ENCODE results near the gene PKHD1. TPM values are rescaled to one million over a fixed set of nuclear protein-coding genes. Genes with fewer than 3 reads are reported as not detected.

Gene PKHD1
- total RNA-seq, 1 donor from 2014 or later, result not detected

DNA sequence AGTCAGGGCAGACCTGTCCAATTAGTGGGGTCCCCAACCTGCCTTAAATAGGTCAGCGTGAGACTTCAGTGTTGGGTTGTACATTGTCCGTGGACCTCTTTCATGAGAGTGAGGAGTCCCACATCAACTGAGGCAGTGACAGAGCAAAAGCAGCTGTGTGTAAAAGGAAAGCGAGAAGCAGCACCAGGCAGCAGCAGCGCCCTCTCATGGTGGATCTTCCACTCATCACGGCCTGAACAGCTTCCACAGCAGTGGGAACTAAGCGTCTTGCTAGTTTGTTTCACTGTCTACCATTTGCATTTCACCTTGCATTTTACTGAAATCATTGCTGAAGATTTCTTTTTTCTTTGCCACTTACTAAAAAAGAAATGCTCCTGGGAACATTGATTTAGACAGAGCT, 333.8 kb downstream of the PKHD1 start:
- no peak overlapping the region for H3K27ac Mint-ChIP-seq

DNA sequence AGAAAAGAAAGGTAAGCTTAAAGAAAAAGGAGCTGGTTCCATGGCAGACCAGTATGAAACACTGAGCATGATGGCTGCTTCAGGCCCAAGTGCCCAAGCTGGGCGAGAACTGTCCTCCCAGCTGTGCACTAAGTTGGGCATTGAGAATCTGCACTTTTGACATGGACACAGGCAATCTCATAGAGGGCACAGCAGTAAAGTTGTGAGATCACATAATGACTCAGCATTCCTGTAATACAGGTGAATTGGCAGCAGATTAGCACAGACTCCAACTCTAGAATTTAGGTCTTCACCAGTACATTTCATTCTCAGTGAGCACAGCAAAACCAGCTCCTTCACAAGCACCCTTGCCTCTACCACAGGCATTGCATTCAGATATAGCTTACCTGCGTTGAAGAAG, 343.4 kb downstream of the PKHD1 start:
- Mint-ChIP-seq H3K4me3 (ENCODE audit: low read depth) (no peak overlapping the region), H3K9me3 (no peaks in the 10 kb centered on the region), H3K36me3 (ENCODE audit: low read depth) (no peaks in the 10 kb centered on the region), H3K27ac (no peak overlapping the region), H3K4me1 (ENCODE audit: low read depth) (no peaks in the 10 kb centered on the region), H3K27me3 (ENCODE audit: low read depth) (no peaks in the 10 kb centered on the region)
- intact Hi-C loops (cut with micrococcal nuclease), result no loop called here
- DNase-seq (ENCODE audit: low spot score), result no peak

More for the DNA sequence above, 333.8 kb downstream of the PKHD1 start:
- Mint-ChIP-seq H3K4me3 (ENCODE audit: low read depth) (no peak overlapping the region), H3K27me3 (ENCODE audit: low read depth) (no peaks in the 10 kb centered on the region), H3K9me3 (no peaks in the 10 kb centered on the region), H3K4me1 (ENCODE audit: low read depth) (no peaks in the 10 kb centered on the region), H3K36me3 (ENCODE audit: low read depth) (no peaks in the 10 kb centered on the region)
- intact Hi-C loops (cut with micrococcal nuclease), result loop anchor here (5.0 kb wide), 1 partner anchor 936 kb away; the partner anchor contains the start of gene TFAP2B
- DNase-seq (ENCODE audit: low spot score), result no peak

DNA sequence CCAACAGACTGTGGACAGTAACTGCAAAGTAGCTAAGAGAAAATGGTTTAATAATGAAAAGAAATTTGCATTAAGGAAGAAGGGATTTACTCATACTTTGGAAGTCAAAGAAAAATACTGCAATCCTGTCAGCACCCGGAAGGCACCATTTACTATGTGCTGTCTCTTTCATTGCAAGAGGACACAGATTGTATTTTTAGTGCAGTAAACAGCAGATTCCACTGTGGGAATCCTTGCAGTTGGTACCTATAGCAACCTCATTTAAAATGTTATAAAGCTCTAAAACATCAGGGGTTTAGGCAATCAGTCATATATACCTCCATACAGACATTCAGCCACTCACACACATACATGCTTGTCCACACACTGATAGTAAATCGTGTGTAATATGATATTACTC, 346.8 kb downstream of the PKHD1 start:
- H3K27me3 Mint-ChIP-seq (ENCODE audit: low read depth), result no peaks in the 10 kb centered on the region
- intact Hi-C loops (cut with micrococcal nuclease), result no loop called here
- no peaks in the 10 kb centered on the region for H3K9me3 Mint-ChIP-seq
- no peak for DNase-seq (ENCODE audit: low spot score)
- no peaks in the 10 kb centered on the region for H3K36me3 Mint-ChIP-seq (ENCODE audit: low read depth)
- H3K4me1 Mint-ChIP-seq (ENCODE audit: low read depth), result no peaks in the 10 kb centered on the region
- no peak overlapping the region for H3K4me3 Mint-ChIP-seq (ENCODE audit: low read depth)
- no peak overlapping the region for H3K27ac Mint-ChIP-seq

DNA sequence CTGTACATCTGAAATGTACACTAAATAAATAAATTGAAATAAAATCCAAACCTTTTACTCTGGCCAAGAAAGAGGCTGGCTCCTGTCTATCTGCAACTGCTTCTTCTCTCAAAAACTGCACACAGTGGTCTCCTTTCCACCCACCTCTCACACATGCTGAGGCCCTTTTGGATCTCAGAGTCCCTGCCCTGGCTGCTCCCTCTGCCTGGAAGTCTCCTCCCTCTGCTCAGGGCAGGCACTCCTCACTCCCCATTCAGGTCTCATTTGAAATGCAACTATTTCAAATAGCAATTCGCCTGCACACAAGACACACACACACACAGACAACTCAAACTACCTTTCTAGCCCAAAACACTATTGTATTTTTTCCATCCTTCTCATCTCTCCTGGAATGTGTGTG, 348.8 kb downstream of the PKHD1 start:
- no peaks in the 10 kb centered on the region for H3K27me3 Mint-ChIP-seq (ENCODE audit: low read depth)
- H3K36me3 Mint-ChIP-seq (ENCODE audit: low read depth), result no peaks in the 10 kb centered on the region
- H3K27ac Mint-ChIP-seq, result no peak overlapping the region
- no peak for DNase-seq (ENCODE audit: low spot score)
- no peaks in the 10 kb centered on the region for H3K9me3 Mint-ChIP-seq
- no peak overlapping the region for H3K4me3 Mint-ChIP-seq (ENCODE audit: low read depth)
- H3K4me1 Mint-ChIP-seq (ENCODE audit: low read depth), result no peaks in the 10 kb centered on the region
- intact Hi-C loops (cut with micrococcal nuclease), result no loop called here

DNA sequence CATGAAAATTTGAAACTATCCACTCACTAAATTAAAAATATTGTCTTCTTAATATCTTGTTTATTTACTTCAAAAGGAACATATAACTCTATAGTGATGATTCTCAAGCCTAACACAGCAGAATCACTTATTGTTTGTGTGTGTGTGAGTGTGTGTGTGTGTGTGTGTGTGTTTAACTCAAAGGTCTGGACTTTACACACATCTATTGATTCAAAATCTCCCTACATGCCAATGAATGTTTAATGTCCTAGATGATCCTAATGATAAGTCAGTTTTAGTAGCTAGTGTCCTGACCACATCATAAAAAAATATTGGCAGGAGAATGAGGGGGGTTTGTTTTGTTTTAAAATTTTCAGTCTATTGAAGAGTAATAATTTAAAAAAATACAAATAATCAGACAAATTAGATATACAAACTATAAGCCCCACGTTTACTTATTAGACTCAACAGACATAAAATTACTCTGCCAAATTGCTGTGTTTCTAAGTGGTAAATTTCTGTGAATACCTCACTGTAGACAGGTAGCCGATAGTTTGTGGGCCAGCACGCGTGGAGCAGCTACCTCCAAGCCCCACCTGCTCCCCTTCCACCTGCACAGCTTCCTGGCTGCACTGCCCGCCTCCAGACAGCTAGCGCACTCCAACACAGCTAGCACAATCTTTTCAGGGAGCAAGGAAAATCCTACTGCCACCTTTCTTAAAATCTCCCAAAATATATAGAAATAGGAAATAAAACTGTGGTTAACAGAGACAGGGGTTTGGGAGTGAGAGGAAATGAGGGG, 349.6 kb downstream of the PKHD1 start:
- no peaks in the 10 kb centered on the region for H3K36me3 Mint-ChIP-seq (ENCODE audit: low read depth)
- H3K9me3 Mint-ChIP-seq, result no peaks in the 10 kb centered on the region
- intact Hi-C loops (cut with micrococcal nuclease), result no loop called here
- no peak overlapping the region for H3K27ac Mint-ChIP-seq
- no peaks in the 10 kb centered on the region for H3K27me3 Mint-ChIP-seq (ENCODE audit: low read depth)
- no peak overlapping the region for H3K4me3 Mint-ChIP-seq (ENCODE audit: low read depth)
- H3K4me1 Mint-ChIP-seq (ENCODE audit: low read depth), result no peaks in the 10 kb centered on the region
- no peak for DNase-seq (ENCODE audit: low spot score)

DNA sequence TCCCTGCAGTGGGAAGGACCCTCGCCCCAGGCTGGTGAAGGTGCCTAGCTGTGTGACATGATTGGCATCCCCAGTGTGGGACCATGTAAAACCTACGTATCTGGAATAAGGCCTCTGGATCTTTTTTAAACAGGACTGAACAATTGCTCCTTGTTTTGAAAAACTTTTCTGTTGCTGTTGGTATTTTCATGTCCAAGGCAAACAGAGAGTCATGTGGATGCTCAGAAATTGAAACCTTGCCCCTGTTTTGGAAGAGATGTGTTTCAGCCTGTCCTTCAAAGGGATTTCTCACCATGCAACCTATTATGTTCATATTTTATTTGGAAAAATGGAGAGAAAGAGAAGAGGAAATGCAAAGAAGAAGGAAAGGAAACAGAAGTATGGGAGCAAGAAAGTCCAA, 362.3 kb downstream of the PKHD1 start:
- Mint-ChIP-seq H3K9me3 (no peaks in the 10 kb centered on the region), H3K36me3 (ENCODE audit: low read depth) (no peaks in the 10 kb centered on the region), H3K4me1 (ENCODE audit: low read depth) (no peaks in the 10 kb centered on the region), H3K4me3 (ENCODE audit: low read depth) (no peak overlapping the region), H3K27me3 (ENCODE audit: low read depth) (no peaks in the 10 kb centered on the region), H3K27ac (no peak overlapping the region)
- DNase-seq (ENCODE audit: low spot score), result no peak
- intact Hi-C loops (cut with micrococcal nuclease), result no loop called here

DNA sequence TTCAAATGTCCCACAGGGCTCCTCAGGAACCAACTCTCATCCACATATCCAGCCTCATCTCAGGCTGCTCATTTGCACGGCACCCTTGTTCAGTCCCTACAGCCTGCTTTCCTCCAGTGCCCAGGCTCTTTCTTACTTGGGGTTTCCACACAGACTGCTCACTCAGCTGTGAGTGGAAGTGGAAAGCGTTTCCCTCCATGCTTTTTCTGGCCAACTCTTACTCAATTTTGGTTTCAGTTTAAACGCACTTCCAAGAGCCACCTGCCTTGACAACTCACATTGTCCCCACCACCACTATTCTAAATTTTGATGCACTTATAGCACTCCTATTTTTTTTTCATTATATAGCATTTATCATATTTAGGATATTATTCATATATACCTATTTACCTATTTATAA, 367.1 kb downstream of the PKHD1 start:
- Mint-ChIP-seq H3K9me3 (no peaks in the 10 kb centered on the region), H3K27ac (no peak overlapping the region), H3K27me3 (ENCODE audit: low read depth) (no peaks in the 10 kb centered on the region), H3K36me3 (ENCODE audit: low read depth) (no peaks in the 10 kb centered on the region), H3K4me1 (ENCODE audit: low read depth) (no peaks in the 10 kb centered on the region), H3K4me3 (ENCODE audit: low read depth) (no peak overlapping the region)
- intact Hi-C loops (cut with micrococcal nuclease), result no loop called here
- no peak for DNase-seq (ENCODE audit: low spot score)

DNA sequence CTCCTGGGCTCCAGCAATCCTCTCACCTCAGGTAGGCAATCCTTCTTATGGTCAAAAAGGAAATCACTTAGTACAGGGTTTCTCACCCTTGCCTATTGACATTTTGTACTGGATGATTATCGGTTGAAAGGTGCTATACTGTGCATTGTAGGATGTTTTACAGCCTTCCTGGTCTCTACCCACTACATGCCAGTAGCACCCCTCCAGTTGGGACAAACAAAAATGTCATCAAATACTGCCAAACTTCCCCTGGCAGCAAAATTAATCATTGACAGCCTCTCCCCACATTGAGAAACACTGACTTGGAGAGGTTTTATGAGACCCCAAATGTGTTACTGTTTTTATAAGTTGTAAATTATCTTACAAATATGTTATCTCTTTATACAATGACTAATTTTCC, 368.1 kb downstream of the PKHD1 start:
- no peak for DNase-seq (ENCODE audit: low spot score)
- no peak overlapping the region for H3K4me3 Mint-ChIP-seq (ENCODE audit: low read depth)
- intact Hi-C loops (cut with micrococcal nuclease), result no loop called here
- H3K27ac Mint-ChIP-seq, result no peak overlapping the region
- H3K4me1 Mint-ChIP-seq (ENCODE audit: low read depth), result no peaks in the 10 kb centered on the region
- H3K27me3 Mint-ChIP-seq (ENCODE audit: low read depth), result no peaks in the 10 kb centered on the region
- H3K36me3 Mint-ChIP-seq (ENCODE audit: low read depth), result no peaks in the 10 kb centered on the region
- H3K9me3 Mint-ChIP-seq, result no peaks in the 10 kb centered on the region

DNA sequence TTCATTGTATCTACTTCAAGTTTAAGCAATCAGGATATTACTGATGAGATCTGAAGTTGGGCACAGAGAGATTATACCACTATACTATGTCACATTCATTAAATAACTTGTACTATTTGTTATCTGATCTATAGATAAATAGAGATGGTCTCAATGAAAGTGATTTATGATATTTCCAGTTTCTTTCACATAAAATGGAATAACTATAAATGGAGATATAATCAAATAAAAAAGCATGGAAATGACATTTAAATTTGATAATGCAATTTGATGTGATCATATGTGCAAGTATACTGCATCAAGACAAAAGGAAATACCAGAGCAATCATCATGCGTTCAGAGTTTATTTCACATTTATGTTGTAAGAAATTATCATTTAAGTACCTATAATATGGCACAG, 368.9 kb downstream of the PKHD1 start:
- Mint-ChIP-seq H3K36me3 (ENCODE audit: low read depth) (no peaks in the 10 kb centered on the region), H3K27ac (no peak overlapping the region), H3K4me1 (ENCODE audit: low read depth) (no peaks in the 10 kb centered on the region), H3K9me3 (no peaks in the 10 kb centered on the region), H3K4me3 (ENCODE audit: low read depth) (no peak overlapping the region), H3K27me3 (ENCODE audit: low read depth) (no peaks in the 10 kb centered on the region)
- intact Hi-C loops (cut with micrococcal nuclease), result no loop called here
- DNase-seq (ENCODE audit: low spot score), result no peak

DNA sequence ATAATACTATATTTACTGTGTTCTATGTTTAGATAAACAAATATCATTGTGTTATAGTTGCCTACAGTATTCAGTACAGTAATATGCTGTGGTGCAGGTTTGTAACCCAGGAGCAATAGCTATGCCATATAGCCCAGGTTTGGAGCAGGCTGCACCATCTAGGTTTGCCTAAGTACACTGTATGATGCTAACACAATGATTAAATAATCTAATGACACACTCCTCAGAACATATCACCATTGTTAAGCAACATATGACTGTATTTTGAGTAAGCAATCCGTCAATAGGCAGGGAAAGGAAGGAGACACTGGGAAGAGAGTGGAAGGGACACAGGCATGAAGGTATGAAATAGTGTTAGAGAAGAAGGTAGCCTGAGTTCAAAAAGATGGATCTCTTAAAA, 369.9 kb downstream of the PKHD1 start:
- DNase-seq (ENCODE audit: low spot score), result no peak
- Mint-ChIP-seq H3K4me3 (ENCODE audit: low read depth) (no peak overlapping the region), H3K27me3 (ENCODE audit: low read depth) (no peaks in the 10 kb centered on the region), H3K36me3 (ENCODE audit: low read depth) (no peaks in the 10 kb centered on the region), H3K27ac (no peak overlapping the region), H3K9me3 (no peaks in the 10 kb centered on the region), H3K4me1 (ENCODE audit: low read depth) (no peaks in the 10 kb centered on the region)
- intact Hi-C loops (cut with micrococcal nuclease), result no loop called here

DNA sequence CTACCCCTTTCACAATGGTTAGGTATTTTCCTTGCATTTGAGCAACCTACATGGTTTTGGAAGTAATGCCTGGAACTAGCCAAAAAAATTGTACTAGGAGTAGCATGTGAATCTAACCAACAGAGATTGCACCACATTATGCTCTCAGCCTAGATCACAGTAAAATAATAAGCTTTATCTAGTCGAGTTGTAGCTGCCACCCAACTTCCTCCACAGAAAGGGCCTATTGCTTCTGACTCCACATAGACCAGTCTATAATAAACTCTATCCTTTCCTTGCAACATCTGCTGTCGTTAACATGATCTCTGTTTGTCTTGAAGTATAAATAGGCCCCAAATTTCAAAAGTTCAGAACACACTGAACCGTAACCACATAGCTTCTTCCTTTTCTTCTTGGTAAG, 375.5 kb downstream of the PKHD1 start:
- Mint-ChIP-seq H3K4me3 (ENCODE audit: low read depth) (no peak overlapping the region), H3K4me1 (ENCODE audit: low read depth) (no peaks in the 10 kb centered on the region), H3K27me3 (ENCODE audit: low read depth) (no peaks in the 10 kb centered on the region), H3K9me3 (no peaks in the 10 kb centered on the region), H3K27ac (no peak overlapping the region), H3K36me3 (ENCODE audit: low read depth) (no peaks in the 10 kb centered on the region)
- DNase-seq (ENCODE audit: low spot score), result no peak
- intact Hi-C loops (cut with micrococcal nuclease), result no loop called here

DNA sequence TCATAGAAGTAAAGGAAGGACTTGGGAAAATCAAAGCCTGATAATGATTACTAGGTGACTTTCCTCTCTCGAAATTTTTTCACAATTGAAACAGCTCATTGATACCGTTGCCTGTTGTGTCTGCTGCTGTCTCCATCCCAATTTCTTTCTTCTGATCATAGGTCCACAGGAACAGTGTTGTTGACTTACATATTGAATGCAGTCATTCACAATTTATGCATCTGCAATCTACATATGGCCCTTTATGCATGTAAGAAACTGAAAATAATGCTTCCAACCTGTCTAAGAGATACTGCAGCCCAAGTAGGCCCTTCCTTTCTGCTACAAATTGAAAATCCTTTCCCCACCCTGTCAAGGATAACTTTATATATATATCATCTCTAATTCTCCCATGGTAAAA, 381.3 kb downstream of the PKHD1 start:
- H3K4me1 Mint-ChIP-seq (ENCODE audit: low read depth), result no peaks in the 10 kb centered on the region
- H3K9me3 Mint-ChIP-seq, result no peaks in the 10 kb centered on the region
- DNase-seq (ENCODE audit: low spot score), result no peak
- H3K36me3 Mint-ChIP-seq (ENCODE audit: low read depth), result no peaks in the 10 kb centered on the region
- H3K27me3 Mint-ChIP-seq (ENCODE audit: low read depth), result no peaks in the 10 kb centered on the region
- no peak overlapping the region for H3K27ac Mint-ChIP-seq
- H3K4me3 Mint-ChIP-seq (ENCODE audit: low read depth), result no peak overlapping the region
- intact Hi-C loops (cut with micrococcal nuclease), result no loop called here

DNA sequence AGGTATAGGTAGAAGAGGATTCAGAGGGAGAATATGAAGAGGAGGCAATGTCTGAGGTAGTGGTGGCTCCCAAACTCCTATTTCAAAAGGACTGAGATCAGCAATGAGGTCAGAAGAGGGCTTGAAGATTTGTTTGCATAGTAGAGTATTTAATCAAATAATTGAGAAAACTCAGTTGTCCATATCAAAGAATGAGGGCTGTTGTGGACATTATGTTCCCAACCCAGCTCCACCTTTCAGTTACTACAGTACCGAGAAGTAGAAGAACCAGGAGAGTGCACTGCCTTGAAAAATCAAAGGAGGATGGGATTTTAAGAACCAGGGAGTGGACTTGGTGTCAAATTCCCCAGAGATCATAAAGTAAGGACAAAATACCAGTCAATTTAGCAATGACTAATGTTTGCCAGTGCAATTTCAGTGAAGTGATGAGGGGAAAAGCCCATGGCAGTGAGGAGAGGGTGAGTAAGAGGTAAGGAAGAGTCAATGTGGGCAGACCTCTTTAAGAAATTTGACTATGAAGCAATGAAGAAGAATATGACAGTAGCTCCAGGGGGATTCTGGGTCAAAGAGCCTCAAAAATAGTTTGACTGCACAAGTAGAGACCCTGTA, 382.4 kb downstream of the PKHD1 start:
- H3K4me3 Mint-ChIP-seq (ENCODE audit: low read depth), result no peak overlapping the region
- intact Hi-C loops (cut with micrococcal nuclease), result no loop called here
- H3K27me3 Mint-ChIP-seq (ENCODE audit: low read depth), result no peaks in the 10 kb centered on the region

More for the DNA sequence above, 382.4 kb downstream of the PKHD1 start:
- no peaks in the 10 kb centered on the region for H3K36me3 Mint-ChIP-seq (ENCODE audit: low read depth)
- H3K4me1 Mint-ChIP-seq (ENCODE audit: low read depth), result no peaks in the 10 kb centered on the region
- H3K27ac Mint-ChIP-seq, result no peak overlapping the region
- H3K9me3 Mint-ChIP-seq, result no peaks in the 10 kb centered on the region
- DNase-seq (ENCODE audit: low spot score), result no peak
